HCEC 1CT (cell line): Measurements from ENCODE around the gene NPTXR.

Experiments
- DNase-seq: peaks from one replicate; pipeline ENCODE4 v3.0.0-alpha.2; 2017

NPTXR gene

GRCh38 chr22:38850941-38851849 lies 7.4 kb upstream of the NPTXR start:
- peak; percentile 77 for DNase-seq

- DNase-seq: no peak
Measured at GRCh38 chr22:38850399-38850798, 6.6 kb upstream of the NPTXR start.

GRCh38 chr22:38849811-38850210 lies 6.0 kb upstream of the NPTXR start:
- DNase-seq: no peak

GRCh38 chr22:38846412-38846811 lies 2.6 kb upstream of the NPTXR start:
- no peak for DNase-seq

GRCh38 chr22:38845004-38845740 lies 1.3 kb upstream of the NPTXR start:
- no peak for DNase-seq

- DNase-seq: no peak
Measured at GRCh38 chr22:38844315-38845003, 631 bp upstream of the NPTXR start.

GRCh38 chr22:38843201-38843656 lies 599 bp downstream of the NPTXR start:
- peak; percentile 48 for DNase-seq

- no peak for DNase-seq
Measured at GRCh38 chr22:38842512-38843200, 1.2 kb downstream of the NPTXR start.

- DNase-seq: no peak
Measured at GRCh38 chr22:38841635-38842034, 2.2 kb downstream of the NPTXR start.

- no peak for DNase-seq
Measured at GRCh38 chr22:38841211-38841610, 2.6 kb downstream of the NPTXR start.

GRCh38 chr22:38840129-38840528 lies 3.7 kb downstream of the NPTXR start:
- DNase-seq: no peak

- DNase-seq: no peak
Measured at GRCh38 chr22:38839686-38840085, 4.1 kb downstream of the NPTXR start.

- no peak for DNase-seq
Measured at GRCh38 chr22:38837414-38837928, 6.4 kb downstream of the NPTXR start.

GRCh38 chr22:38835888-38836301 lies 7.9 kb downstream of the NPTXR start:
- peak; percentile 19 for DNase-seq

- no peak for DNase-seq
Measured at GRCh38 chr22:38834991-38835390, 8.8 kb downstream of the NPTXR start.

GRCh38 chr22:38834215-38834953 lies 9.4 kb downstream of the NPTXR start:
- no peak for DNase-seq

GRCh38 chr22:38833061-38833460 lies 10.8 kb downstream of the NPTXR start:
- DNase-seq: no peak

- no peak for DNase-seq
Measured at GRCh38 chr22:38832005-38832978, 11.5 kb downstream of the NPTXR start.

- peak; percentile 78 for DNase-seq
Measured at GRCh38 chr22:38831166-38831945, 12.5 kb downstream of the NPTXR start.

GRCh38 chr22:38830845-38831108 lies 13.1 kb downstream of the NPTXR start:
- no peak for DNase-seq
